ENCODE measurements around the gene MXD3.

MXD3 gene

DNA sequence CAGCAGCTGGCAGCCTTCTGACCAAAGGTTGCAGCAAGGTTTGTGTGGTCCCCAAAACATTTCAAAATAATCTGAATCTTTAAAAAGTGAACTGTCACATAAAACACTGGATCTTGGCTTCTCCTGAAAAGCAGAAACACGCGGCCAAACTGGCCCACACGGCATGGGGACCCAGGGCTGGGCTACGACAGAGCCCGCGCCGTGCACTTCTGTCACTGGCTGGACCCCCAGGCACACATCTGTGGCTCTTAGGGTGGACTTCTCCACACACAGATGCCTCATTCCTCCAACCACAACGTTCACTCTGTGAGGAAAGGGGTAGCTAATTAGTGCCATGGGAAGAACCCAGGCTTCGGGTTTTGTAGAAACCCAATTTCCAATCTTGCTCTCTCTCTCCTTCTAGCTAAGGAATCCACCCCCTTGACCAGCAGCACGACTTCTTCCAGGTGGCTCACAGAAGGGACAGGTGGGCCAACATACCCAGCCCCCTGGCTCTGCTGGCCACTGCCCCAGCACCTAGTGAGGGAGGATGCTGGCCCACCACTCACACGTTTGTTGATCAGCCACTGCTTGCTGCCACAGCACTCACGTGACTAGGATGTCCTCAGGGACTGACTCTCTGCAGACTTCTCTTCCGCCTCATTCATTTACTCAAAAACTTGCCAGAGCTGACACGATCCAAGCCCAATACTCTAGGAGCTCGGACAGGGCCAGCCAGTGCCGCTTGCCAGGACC, 21.9 kb upstream of the MXD3 start:
- H3K27me3 ChIP-seq (ENCODE audit: control insufficient read depth, insufficient read depth, low read length): no peaks in the 10 kb centered on the region
- DNase-seq (ENCODE audit: low read depth, low spot score): no peak
- H3K4me3 ChIP-seq (ENCODE audit: low read length): no peak overlapping the region
- peaks cover 2% of the 10 kb centered on the region; the same call in 1 of the 2 replicates for H3K4me1 ChIP-seq (ENCODE audit: control insufficient read depth, insufficient read depth, low read length)
- H3K27ac ChIP-seq (ENCODE audit: low read length): no peak overlapping the region
- no CpG with 5 or more reads among the region's 16 CpGs for WGBS (ENCODE audit: insufficient coverage, insufficient read length)
- no peaks in the 10 kb centered on the region for H3K9me3 ChIP-seq (ENCODE audit: control insufficient read depth, insufficient read depth, low read length)
- H3K36me3 ChIP-seq (ENCODE audit: control insufficient read depth, insufficient read depth, low read length): peaks cover 38% of the 10 kb centered on the region

- peaks cover 3% of the 10 kb centered on the region; the same call in 1 of the 2 replicates for H3K4me1 ChIP-seq (ENCODE audit: control insufficient read depth, insufficient read depth, low read length)
- peaks cover 34% of the 10 kb centered on the region for H3K36me3 ChIP-seq (ENCODE audit: control insufficient read depth, insufficient read depth, low read length)
- H3K9me3 ChIP-seq (ENCODE audit: control insufficient read depth, insufficient read depth, low read length): no peaks in the 10 kb centered on the region
- no peak overlapping the region for H3K4me3 ChIP-seq (ENCODE audit: low read length)
- no CpG with 5 or more reads among the region's 13 CpGs for WGBS (ENCODE audit: insufficient coverage, insufficient read length)
- no peaks in the 10 kb centered on the region for H3K27me3 ChIP-seq (ENCODE audit: control insufficient read depth, insufficient read depth, low read length)
- no peak for DNase-seq (ENCODE audit: low read depth, low spot score)
- no peak overlapping the region for H3K27ac ChIP-seq (ENCODE audit: low read length)
Observed at GRCh38 chr5:177332896-177333260, 21.2 kb upstream of the MXD3 start.

- H3K36me3 ChIP-seq (ENCODE audit: control insufficient read depth, insufficient read depth, low read length): peaks cover 32% of the 10 kb centered on the region
- H3K9me3 ChIP-seq (ENCODE audit: control insufficient read depth, insufficient read depth, low read length): no peaks in the 10 kb centered on the region
- peaks cover 3% of the 10 kb centered on the region; the same call in 1 of the 2 replicates for H3K4me1 ChIP-seq (ENCODE audit: control insufficient read depth, insufficient read depth, low read length)
- H3K27me3 ChIP-seq (ENCODE audit: control insufficient read depth, insufficient read depth, low read length): no peaks in the 10 kb centered on the region
- no peak overlapping the region; the same call in 1 of the 2 replicates for H3K4me3 ChIP-seq (ENCODE audit: low read length)
- H3K27ac ChIP-seq (ENCODE audit: low read length): no peak overlapping the region
- no CpG with 5 or more reads among the region's 35 CpGs for WGBS (ENCODE audit: insufficient coverage, insufficient read length)
- DNase-seq (ENCODE audit: low read depth, low spot score): no peak
Observed at GRCh38 chr5:177332031-177332895, 20.6 kb upstream of the MXD3 start.

GRCh38 chr5:177330991-177331842, 19.5 kb upstream of the MXD3 start:
- H3K9me3 ChIP-seq (ENCODE audit: control insufficient read depth, insufficient read depth, low read length): no peaks in the 10 kb centered on the region
- H3K36me3 ChIP-seq (ENCODE audit: control insufficient read depth, insufficient read depth, low read length): peaks cover 25% of the 10 kb centered on the region
- H3K27me3 ChIP-seq (ENCODE audit: control insufficient read depth, insufficient read depth, low read length): no peaks in the 10 kb centered on the region
- no CpG with 5 or more reads among the region's 27 CpGs for WGBS (ENCODE audit: insufficient coverage, insufficient read length)
- no peak for DNase-seq (ENCODE audit: low read depth, low spot score)
- no peak overlapping the region for H3K4me3 ChIP-seq (ENCODE audit: low read length)
- H3K27ac ChIP-seq (ENCODE audit: low read length): no peak overlapping the region
- H3K4me1 ChIP-seq (ENCODE audit: control insufficient read depth, insufficient read depth, low read length): 0 out of 2 replicates have a peak, but pooled peaks cover 2% of the 10 kb centered on the region

- no peak overlapping the region for H3K27ac ChIP-seq (ENCODE audit: low read length)
- H3K4me1 ChIP-seq (ENCODE audit: control insufficient read depth, insufficient read depth, low read length): peaks cover 4% of the 10 kb centered on the region; the same call in 1 of the 2 replicates
- no peaks in the 10 kb centered on the region for H3K9me3 ChIP-seq (ENCODE audit: control insufficient read depth, insufficient read depth, low read length)
- DNase-seq (ENCODE audit: low read depth, low spot score): no peak
- no peak overlapping the region for H3K4me3 ChIP-seq (ENCODE audit: low read length)
- peaks cover 19% of the 10 kb centered on the region for H3K36me3 ChIP-seq (ENCODE audit: control insufficient read depth, insufficient read depth, low read length)
- no peaks in the 10 kb centered on the region for H3K27me3 ChIP-seq (ENCODE audit: control insufficient read depth, insufficient read depth, low read length)
- no CpG with 5 or more reads among the region's 6 CpGs for WGBS (ENCODE audit: insufficient coverage, insufficient read length)
Observed at GRCh38 chr5:177329883-177330282, 18.2 kb upstream of the MXD3 start.

- no peaks in the 10 kb centered on the region for H3K27me3 ChIP-seq (ENCODE audit: control insufficient read depth, insufficient read depth, low read length)
- no peak for DNase-seq (ENCODE audit: low read depth, low spot score)
- WGBS (ENCODE audit: insufficient coverage, insufficient read length): no CpG with 5 or more reads among the region's 19 CpGs
- peaks cover 4% of the 10 kb centered on the region; the same call in 1 of the 2 replicates for H3K4me1 ChIP-seq (ENCODE audit: control insufficient read depth, insufficient read depth, low read length)
- no peak overlapping the region for H3K27ac ChIP-seq (ENCODE audit: low read length)
- H3K4me3 ChIP-seq (ENCODE audit: low read length): no peak overlapping the region
- no peaks in the 10 kb centered on the region for H3K9me3 ChIP-seq (ENCODE audit: control insufficient read depth, insufficient read depth, low read length)
- H3K36me3 ChIP-seq (ENCODE audit: control insufficient read depth, insufficient read depth, low read length): peaks cover 7% of the 10 kb centered on the region
Observed at GRCh38 chr5:177328545-177329231, 17.0 kb upstream of the MXD3 start.

DNA sequence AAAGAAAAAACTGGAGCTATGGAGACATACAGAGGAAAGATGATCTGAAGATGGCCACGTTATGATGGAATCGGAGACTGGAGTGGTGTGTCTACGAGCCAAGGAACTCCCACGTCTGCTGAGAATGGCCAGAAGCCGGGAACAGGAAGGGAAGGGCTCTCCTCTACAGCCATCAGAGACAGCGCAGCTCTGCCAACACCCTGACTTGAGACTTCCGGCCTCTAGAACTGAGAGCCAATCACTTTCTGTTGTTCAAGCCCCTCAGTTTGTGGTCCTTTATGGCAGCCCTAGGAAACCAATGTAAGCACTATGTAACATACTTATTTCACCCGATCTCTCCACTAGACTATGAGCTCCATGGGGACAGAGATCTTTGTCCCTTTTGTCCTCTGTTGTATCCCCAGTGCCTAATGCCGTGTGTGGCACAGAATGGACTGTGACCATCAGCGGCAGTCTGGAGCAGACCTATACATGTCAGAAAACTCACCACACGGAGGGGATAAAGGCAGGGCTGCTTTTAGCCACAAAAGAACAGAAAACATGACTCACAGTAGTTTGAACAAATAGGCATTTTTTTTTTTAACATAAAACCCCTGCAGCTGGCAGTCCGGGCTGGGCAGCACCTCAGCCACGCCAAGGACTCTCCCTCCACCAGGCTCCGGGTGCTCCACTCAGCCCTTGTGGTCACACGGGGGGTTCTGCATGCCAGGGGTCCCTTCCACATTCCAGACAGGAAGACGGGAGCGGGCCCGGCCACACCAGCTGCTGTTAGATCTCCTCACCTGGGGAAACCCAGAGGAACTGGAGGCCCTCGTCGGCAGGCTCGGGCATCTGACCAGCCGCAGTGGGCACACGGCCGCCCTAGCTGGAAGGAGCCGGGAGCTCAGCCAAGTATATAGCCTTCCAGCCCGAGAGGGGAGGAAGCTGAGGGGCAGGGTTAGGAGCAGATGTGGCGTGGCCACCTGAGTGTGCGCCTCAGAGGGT, 16.1 kb upstream of the MXD3 start:
- WGBS (ENCODE audit: insufficient coverage, insufficient read length): no CpG with 5 or more reads among the region's 28 CpGs
- Histone ChIP-seq H3K9me3 (ENCODE audit: control insufficient read depth, insufficient read depth, low read length) (no peaks in the 10 kb centered on the region), H3K27me3 (ENCODE audit: control insufficient read depth, insufficient read depth, low read length) (no peaks in the 10 kb centered on the region), H3K36me3 (ENCODE audit: control insufficient read depth, insufficient read depth, low read length) (peaks cover under 1% of the 10 kb centered on the region; the same call in 1 of the 2 replicates), H3K27ac (ENCODE audit: low read length) (no peak overlapping the region), H3K4me3 (ENCODE audit: low read length) (no peak overlapping the region), H3K4me1 (ENCODE audit: control insufficient read depth, insufficient read depth, low read length) (peaks cover 4% of the 10 kb centered on the region; the same call in 1 of the 2 replicates)
- no peak for DNase-seq (ENCODE audit: low read depth, low spot score)

GRCh38 chr5:177325868-177326381, 14.2 kb upstream of the MXD3 start:
- Histone ChIP-seq H3K4me3 (ENCODE audit: low read length) (no peak overlapping the region), H3K4me1 (ENCODE audit: control insufficient read depth, insufficient read depth, low read length) (peaks cover 4% of the 10 kb centered on the region; the same call in 1 of the 2 replicates), H3K9me3 (ENCODE audit: control insufficient read depth, insufficient read depth, low read length) (no peaks in the 10 kb centered on the region), H3K27me3 (ENCODE audit: control insufficient read depth, insufficient read depth, low read length) (no peaks in the 10 kb centered on the region), H3K36me3 (ENCODE audit: control insufficient read depth, insufficient read depth, low read length) (no peaks in the 10 kb centered on the region), H3K27ac (ENCODE audit: low read length) (peak overlapping the region; percentile 72)
- no CpG with 5 or more reads among the region's 1 CpG for WGBS (ENCODE audit: insufficient coverage, insufficient read length)
- DNase-seq (ENCODE audit: low read depth, low spot score): no peak

- H3K9me3 ChIP-seq (ENCODE audit: control insufficient read depth, insufficient read depth, low read length): no peaks in the 10 kb centered on the region
- peaks cover 2% of the 10 kb centered on the region; the same call in 1 of the 2 replicates for H3K4me1 ChIP-seq (ENCODE audit: control insufficient read depth, insufficient read depth, low read length)
- no peaks in the 10 kb centered on the region for H3K27me3 ChIP-seq (ENCODE audit: control insufficient read depth, insufficient read depth, low read length)
- H3K36me3 ChIP-seq (ENCODE audit: control insufficient read depth, insufficient read depth, low read length): no peaks in the 10 kb centered on the region
- no CpG with 5 or more reads among the region's 7 CpGs for WGBS (ENCODE audit: insufficient coverage, insufficient read length)
- DNase-seq (ENCODE audit: low read depth, low spot score): no peak
- no peak overlapping the region for H3K27ac ChIP-seq (ENCODE audit: low read length)
- no peak overlapping the region for H3K4me3 ChIP-seq (ENCODE audit: low read length)
Observed at GRCh38 chr5:177320879-177321278, 9.2 kb upstream of the MXD3 start.

Data from iPS DF 6.9 (cell line).